Liver (tissue), 9 donors: ENCODE data around the gene FAM209B. TPM values are rescaled to one million over a fixed set of nuclear protein-coding genes. Genes with fewer than 3 reads are reported as not detected.

Source experiments
- DNase-seq: peaks from one replicate; pipeline ENCODE4 v3.0.0-alpha.2; 2017; ENCODE audit warnings: low spot score
- H3K27ac ChIP-seq, 2 donors: one replicate each; pipeline ENCODE4 v1.7.0; 2013; ENCODE audit warnings: inconsistent platforms in 2 of 2, low read length in 2 of 2, control low read depth in 1 of 2, low read depth in 1 of 2, mild to moderate bottlenecking in 1 of 2
- H3K27me3 ChIP-seq, 4 donors: one replicate each; pipeline versions ENCODE4 v1.6.1 to v1.7.0; 2013; ENCODE audit warnings: low read length in 3 of 4, inconsistent platforms in 1 of 4, mild to moderate bottlenecking in 1 of 4, moderate library complexity in 1 of 4; ENCODE audit not compliant: control insufficient read depth in 4 of 4, insufficient read depth in 4 of 4
- H3K36me3 ChIP-seq, 4 donors: one replicate each; pipeline versions ENCODE4 v1.6.1 to v1.7.0; 2013; ENCODE audit warnings: low read length in 3 of 4, mild to moderate bottlenecking in 3 of 4, low read depth in 1 of 4, moderate library complexity in 1 of 4; ENCODE audit not compliant: control insufficient read depth in 4 of 4, insufficient read depth in 3 of 4
- H3K4me1 ChIP-seq, 4 donors: one replicate each; pipeline versions ENCODE4 v1.6.1 to v1.7.0; 2013; ENCODE audit warnings: low read length in 3 of 4, mild to moderate bottlenecking in 3 of 4, moderate library complexity in 1 of 4; ENCODE audit not compliant: control insufficient read depth in 4 of 4, insufficient read depth in 4 of 4
- H3K4me3 ChIP-seq, 3 donors: one replicate each; pipeline versions ENCODE4 v1.6.1 to v1.7.0; 2013; ENCODE audit warnings: low read length in 3 of 3, control low read depth in 1 of 3, low read depth in 1 of 3, mild to moderate bottlenecking in 1 of 3
- H3K9ac ChIP-seq, 2 donors: one replicate each; pipeline ENCODE4 v1.7.0; 2013; ENCODE audit warnings: low read length in 2 of 2, mild to moderate bottlenecking in 2 of 2, moderate library complexity in 2 of 2, control low read depth in 1 of 2, low read depth in 1 of 2
- H3K9me3 ChIP-seq, 4 donors: one replicate each; pipeline versions ENCODE4 v1.6.1 to v1.7.0; 2013; ENCODE audit warnings: low read length in 3 of 4; ENCODE audit not compliant: control insufficient read depth in 4 of 4
- CTCF ChIP-seq: fragments of 150-350 bp; IDR thresholded peaks from 2 replicates; pipeline ENCODE4 v1.5.1; 2017; ENCODE audit warnings: improper control_type of control experiment, low read depth, low read length; ENCODE audit not compliant: missing input control
- EGR1 ChIP-seq, 2 donors: IDR thresholded peaks; 2 replicates each; pipeline ENCODE4 v1.6.1; 2016 to 2018; ENCODE audit warnings: antibody characterized with exemption in 2 of 2, low read depth in 2 of 2
- FOXA1 ChIP-seq: IDR thresholded peaks from 2 replicates; pipeline ENCODE4 v1.6.1; 2016; ENCODE audit warnings: antibody characterized with exemption
- FOXA2 ChIP-seq: IDR thresholded peaks from 2 replicates; pipeline ENCODE4 v1.6.1; 2016; ENCODE audit warnings: antibody characterized with exemption
- GABPA ChIP-seq, 2 donors: IDR thresholded peaks in 1 of 2; conservative IDR thresholded peaks in 1 of 2; 2 replicates each; pipeline ENCODE4 v1.6.1; 2016; ENCODE audit warnings: antibody characterized with exemption in 2 of 2, mild to moderate bottlenecking in 1 of 2, moderate library complexity in 1 of 2
- HNF4A ChIP-seq, 2 donors: conservative IDR thresholded peaks; 2 replicates each; pipeline ENCODE4 v1.6.1; 2016; ENCODE audit warnings: antibody characterized with exemption in 2 of 2, mild to moderate bottlenecking in 2 of 2
- HNF4G ChIP-seq: IDR thresholded peaks from 2 replicates; pipeline ENCODE4 v1.6.1; 2016; ENCODE audit warnings: antibody characterized with exemption
- JUND ChIP-seq, 2 donors: IDR thresholded peaks; 2 replicates each; pipeline ENCODE4 v1.6.1; 2016; ENCODE audit warnings: antibody characterized with exemption in 2 of 2
- NR2F2 ChIP-seq: IDR thresholded peaks from 2 replicates; pipeline ENCODE4 v1.6.1; 2016; ENCODE audit warnings: antibody characterized with exemption
- RAD21 ChIP-seq, 2 donors: IDR thresholded peaks; 2 replicates each; pipeline ENCODE4 v1.6.1; 2016; ENCODE audit warnings: antibody characterized with exemption in 2 of 2, mild to moderate bottlenecking in 2 of 2
- RXRA ChIP-seq, 2 donors: IDR thresholded peaks; 2 replicates each; pipeline ENCODE4 v1.6.1; 2017 to 2018; ENCODE audit warnings: antibody characterized with exemption in 2 of 2, mild to moderate bottlenecking in 1 of 2
- SP1 ChIP-seq: IDR thresholded peaks from 2 replicates; pipeline ENCODE4 v1.6.1; 2018; ENCODE audit warnings: antibody characterized with exemption, mild to moderate bottlenecking
- TAF1 ChIP-seq: conservative IDR thresholded peaks from 2 replicates; pipeline ENCODE4 v1.6.1; 2016; ENCODE audit warnings: antibody characterized with exemption, mild to moderate bottlenecking
- YY1 ChIP-seq: IDR thresholded peaks from 2 replicates; pipeline ENCODE4 v1.6.1; 2016; ENCODE audit warnings: antibody characterized with exemption, mild to moderate bottlenecking
- ZBTB33 ChIP-seq: IDR thresholded peaks from 2 replicates; pipeline ENCODE4 v1.6.1; 2016; ENCODE audit warnings: antibody characterized with exemption
- WGBS: extraction: QIAGEN DNeasy Blood & Tissue Kit; methylation state at CpG from one replicate; pipeline ENCODE4 v1.1.7; 2013; 5-methylcytosine and 5-hydroxymethylcytosine counted together
- polyA plus RNA-seq, 2 donors: library from polyadenylated mRNA; stranded (reverse) in 1 of 2; unstranded in 1 of 2; fragments of 200-250 nt in 1 of 2; fragments of >200 nt in 1 of 2; fragmentation: Nextera tagmentation in 1 of 2; extraction: Ambion mirVana in 1 of 2; gene quantifications; one replicate each; pipeline versions ENCODE4 v1.2.1 to v1.2.3, GENCODE V29; 2013 to 2015
- total RNA-seq, 2 donors: library from RNA; depleted of rRNA; stranded (reverse); fragments of >200 nt; gene quantifications; one replicate each; pipeline ENCODE4 v1.2.3, GENCODE V29; 2014
- TF ChIP-seq, protein P1 (sequence below): IDR thresholded peaks from 2 replicates; pipeline ENCODE4 v1.6.1; 2016; ENCODE audit warnings: antibody characterized with exemption
- TF ChIP-seq, protein P2 (sequence below): IDR thresholded peaks from 2 replicates; pipeline ENCODE4 v1.6.1; 2016; ENCODE audit warnings: antibody characterized with exemption, mild to moderate bottlenecking
- TF ChIP-seq, protein P3 (sequence below): IDR thresholded peaks from 2 replicates; pipeline ENCODE4 v1.6.1; 2016; ENCODE audit warnings: antibody characterized with exemption
- donor health status: healthy.
- donor health status: healthy.
- donor health status: healthy.
- donor health status: healthy.
- donor health status: healthy.

FAM209B gene
- total and polyA plus RNA-seq, 4 donors, result 0.38 TPM; not detected in 3

GRCh38 chr20:56575961-56576360 lies 42.9 kb downstream of the FAM209B start:
- TF ChIP-seq TAF1, result no peak
- no peak for TF ChIP-seq YY1
- no peak for TF ChIP-seq HNF4A (conservative IDR thresholded peaks at IDR 0.05)
- TF ChIP-seq CTCF, result no peak
- no peak for TF ChIP-seq GABPA (IDR thresholded peaks at IDR 0.05 in 1 of 2, conservative IDR thresholded peaks at IDR 0.05 in 1 of 2)
- TF ChIP-seq, protein P1, sequence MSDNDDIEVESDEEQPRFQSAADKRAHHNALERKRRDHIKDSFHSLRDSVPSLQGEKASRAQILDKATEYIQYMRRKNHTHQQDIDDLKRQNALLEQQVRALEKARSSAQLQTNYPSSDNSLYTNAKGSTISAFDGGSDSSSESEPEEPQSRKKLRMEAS, result no peak
- no peak for TF ChIP-seq RAD21 (IDR thresholded peaks at IDR 0.05)
- TF ChIP-seq HNF4G, result no peak
- no peak for TF ChIP-seq JUND (IDR thresholded peaks at IDR 0.05)
- TF ChIP-seq, protein P2, sequence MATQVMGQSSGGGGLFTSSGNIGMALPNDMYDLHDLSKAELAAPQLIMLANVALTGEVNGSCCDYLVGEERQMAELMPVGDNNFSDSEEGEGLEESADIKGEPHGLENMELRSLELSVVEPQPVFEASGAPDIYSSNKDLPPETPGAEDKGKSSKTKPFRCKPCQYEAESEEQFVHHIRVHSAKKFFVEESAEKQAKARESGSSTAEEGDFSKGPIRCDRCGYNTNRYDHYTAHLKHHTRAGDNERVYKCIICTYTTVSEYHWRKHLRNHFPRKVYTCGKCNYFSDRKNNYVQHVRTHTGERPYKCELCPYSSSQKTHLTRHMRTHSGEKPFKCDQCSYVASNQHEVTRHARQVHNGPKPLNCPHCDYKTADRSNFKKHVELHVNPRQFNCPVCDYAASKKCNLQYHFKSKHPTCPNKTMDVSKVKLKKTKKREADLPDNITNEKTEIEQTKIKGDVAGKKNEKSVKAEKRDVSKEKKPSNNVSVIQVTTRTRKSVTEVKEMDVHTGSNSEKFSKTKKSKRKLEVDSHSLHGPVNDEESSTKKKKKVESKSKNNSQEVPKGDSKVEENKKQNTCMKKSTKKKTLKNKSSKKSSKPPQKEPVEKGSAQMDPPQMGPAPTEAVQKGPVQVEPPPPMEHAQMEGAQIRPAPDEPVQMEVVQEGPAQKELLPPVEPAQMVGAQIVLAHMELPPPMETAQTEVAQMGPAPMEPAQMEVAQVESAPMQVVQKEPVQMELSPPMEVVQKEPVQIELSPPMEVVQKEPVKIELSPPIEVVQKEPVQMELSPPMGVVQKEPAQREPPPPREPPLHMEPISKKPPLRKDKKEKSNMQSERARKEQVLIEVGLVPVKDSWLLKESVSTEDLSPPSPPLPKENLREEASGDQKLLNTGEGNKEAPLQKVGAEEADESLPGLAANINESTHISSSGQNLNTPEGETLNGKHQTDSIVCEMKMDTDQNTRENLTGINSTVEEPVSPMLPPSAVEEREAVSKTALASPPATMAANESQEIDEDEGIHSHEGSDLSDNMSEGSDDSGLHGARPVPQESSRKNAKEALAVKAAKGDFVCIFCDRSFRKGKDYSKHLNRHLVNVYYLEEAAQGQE, result no peak
- no peak for TF ChIP-seq FOXA2
- no peak for TF ChIP-seq EGR1 (IDR thresholded peaks at IDR 0.05; ENCODE audit: low read depth in 2 of 2)
- no peak for TF ChIP-seq ZBTB33
- no peak for TF ChIP-seq RXRA (IDR thresholded peaks at IDR 0.05)
- no peak for TF ChIP-seq SP1
- no peak for TF ChIP-seq FOXA1
- TF ChIP-seq, protein P3, sequence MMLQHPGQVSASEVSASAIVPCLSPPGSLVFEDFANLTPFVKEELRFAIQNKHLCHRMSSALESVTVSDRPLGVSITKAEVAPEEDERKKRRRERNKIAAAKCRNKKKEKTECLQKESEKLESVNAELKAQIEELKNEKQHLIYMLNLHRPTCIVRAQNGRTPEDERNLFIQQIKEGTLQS, result no peak
- no peak for TF ChIP-seq NR2F2
- no peak overlapping the region for H3K9ac ChIP-seq
- H3K4me1 ChIP-seq, result no peaks in the 10 kb centered on the region
- peaks cover 0 to 5% (median 0%) of the 10 kb centered on the region in 4 donors for H3K27me3 ChIP-seq
- no peak for DNase-seq
- WGBS, result 65% methylated on average over 4 of the region's 4 CpGs
- H3K36me3 ChIP-seq, result no peaks in the 10 kb centered on the region
- H3K27ac ChIP-seq, result no peak overlapping the region
- no peaks in the 10 kb centered on the region for H3K9me3 ChIP-seq
- H3K4me3 ChIP-seq, result no peak overlapping the region
